IPS-18a (cell line): ENCODE results near the gene CNOT6L.

Experiments used
- H3K27ac ChIP-seq: one replicate; pipeline ENCODE4 v1.5.1; 2013; ENCODE audit warnings: low read length
- H3K27me3 ChIP-seq: one replicate; pipeline ENCODE4 v1.6.1; 2013; ENCODE audit warnings: mild to moderate bottlenecking, low read length; ENCODE audit not compliant: control insufficient read depth, insufficient read depth
- H3K36me3 ChIP-seq: one replicate; pipeline ENCODE4 v1.6.1; 2013; ENCODE audit warnings: low read depth, low read length; ENCODE audit not compliant: control insufficient read depth
- H3K4me1 ChIP-seq: one replicate; pipeline ENCODE4 v1.6.1; 2013; ENCODE audit warnings: low read depth, low read length; ENCODE audit not compliant: control insufficient read depth
- H3K4me3 ChIP-seq: one replicate; pipeline ENCODE4 v1.5.1; 2013; ENCODE audit warnings: low read length
- H3K9ac ChIP-seq: one replicate; pipeline ENCODE4 v1.6.1; 2013; ENCODE audit warnings: mild to moderate bottlenecking, low read length, moderate library complexity
- H3K9me3 ChIP-seq: one replicate; pipeline ENCODE4 v1.6.1; 2013; ENCODE audit warnings: low read depth, low read length; ENCODE audit not compliant: control insufficient read depth

Gene CNOT6L

DNA sequence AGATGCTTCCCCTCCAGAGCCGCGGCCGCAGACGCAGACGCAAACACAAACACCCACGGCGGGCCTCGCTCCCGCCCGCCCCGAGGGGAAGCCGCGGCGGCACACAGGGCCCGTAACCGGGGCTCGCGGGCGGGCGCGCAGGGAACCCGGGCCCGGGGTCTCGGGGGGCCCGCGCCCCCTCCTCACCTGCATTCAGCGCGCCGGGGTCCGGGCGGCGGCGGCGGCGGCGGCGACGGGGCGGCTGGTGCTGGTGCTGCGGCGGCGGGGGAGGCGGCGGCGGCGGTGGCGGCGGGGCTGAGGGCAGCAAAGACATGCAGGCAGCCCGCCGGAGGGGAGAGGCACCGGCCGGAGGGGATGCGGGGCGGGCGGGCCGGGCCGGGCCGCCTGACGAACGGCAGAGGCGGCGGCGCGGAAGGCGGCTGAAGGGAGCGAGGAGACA lies 255 bp upstream of the CNOT6L start:
- Histone ChIP-seq H3K36me3 (no peaks in the 10 kb centered on the region), H3K9ac (peak overlapping the region; percentile 45), H3K4me3 (peak overlapping the region; percentile 95), H3K27ac (no peak overlapping the region), H3K27me3 (peaks cover 22% of the 10 kb centered on the region), H3K4me1 (peaks cover 11% of the 10 kb centered on the region), H3K9me3 (no peaks in the 10 kb centered on the region)

DNA sequence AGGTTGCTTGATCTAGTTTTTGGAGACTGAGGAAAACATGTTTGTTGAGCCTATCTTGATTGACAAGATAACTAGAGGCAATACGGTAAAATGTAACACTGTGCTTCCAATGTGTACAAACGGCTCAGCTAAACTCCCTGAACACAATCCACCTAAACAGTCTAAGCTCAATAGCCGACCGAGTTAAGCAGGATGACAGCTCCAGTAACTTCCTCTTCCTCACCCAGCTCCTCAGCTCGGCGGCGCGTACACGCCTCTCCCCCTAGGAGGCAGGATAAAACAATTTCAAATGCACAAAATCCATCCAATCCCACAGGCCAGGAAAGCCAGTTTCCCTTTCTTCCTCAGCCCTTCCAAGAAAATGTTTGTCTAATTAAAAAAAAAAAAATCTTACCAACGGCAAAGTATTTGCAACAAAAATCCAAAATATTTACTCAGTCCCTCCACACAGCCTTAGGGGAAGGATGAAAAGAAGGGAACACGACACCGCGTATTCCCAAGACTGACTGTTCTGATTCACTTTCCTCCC lies 1.0 kb downstream of the CNOT6L start:
- peaks cover 22% of the 10 kb centered on the region for H3K27me3 ChIP-seq
- peak overlapping the region; percentile 68 for H3K4me3 ChIP-seq
- H3K27ac ChIP-seq = no peak overlapping the region
- H3K9ac ChIP-seq = no peak overlapping the region
- no peaks in the 10 kb centered on the region for H3K36me3 ChIP-seq
- H3K4me1 ChIP-seq = peaks cover 11% of the 10 kb centered on the region
- H3K9me3 ChIP-seq = no peaks in the 10 kb centered on the region

DNA sequence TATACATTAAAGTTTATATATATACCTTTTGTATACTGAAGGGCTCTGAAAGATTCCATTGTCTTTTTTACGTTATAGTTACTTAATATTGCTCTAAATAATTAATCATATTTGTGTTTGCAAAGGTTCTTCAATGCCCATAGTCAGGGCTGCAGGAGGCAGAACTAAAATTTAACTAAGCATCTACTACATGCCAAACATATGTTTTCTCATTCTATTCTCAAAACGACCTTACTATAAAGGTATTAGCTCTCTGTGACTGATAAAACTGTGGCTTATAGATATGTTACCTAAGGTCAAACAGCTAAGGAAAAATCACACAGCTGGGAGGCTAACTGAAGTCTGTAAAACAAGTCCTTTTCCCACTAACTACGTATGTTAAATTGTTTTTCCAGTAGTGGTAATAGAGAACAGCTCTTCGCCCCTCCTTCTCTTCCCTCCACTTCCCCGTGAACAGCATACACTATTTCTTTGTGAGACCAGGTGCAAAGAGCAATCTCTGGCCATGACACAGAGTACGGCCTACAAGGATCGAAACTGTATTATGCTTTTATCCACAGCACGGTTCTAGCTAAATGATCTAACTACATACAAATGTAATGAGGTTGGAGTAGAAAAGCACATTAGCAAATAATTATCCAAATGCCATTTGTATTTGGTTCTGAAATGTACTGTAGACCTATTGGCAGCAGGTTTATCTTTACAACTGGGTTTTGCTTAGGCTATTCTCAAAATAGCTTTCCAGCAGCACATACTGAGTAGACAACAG lies 1.7 kb downstream of the CNOT6L start:
- Histone ChIP-seq H3K4me3 (peak overlapping the region; percentile 68), H3K27ac (no peak overlapping the region), H3K36me3 (no peaks in the 10 kb centered on the region), H3K9ac (no peak overlapping the region), H3K27me3 (peaks cover 22% of the 10 kb centered on the region), H3K4me1 (peaks cover 11% of the 10 kb centered on the region), H3K9me3 (no peaks in the 10 kb centered on the region)

DNA sequence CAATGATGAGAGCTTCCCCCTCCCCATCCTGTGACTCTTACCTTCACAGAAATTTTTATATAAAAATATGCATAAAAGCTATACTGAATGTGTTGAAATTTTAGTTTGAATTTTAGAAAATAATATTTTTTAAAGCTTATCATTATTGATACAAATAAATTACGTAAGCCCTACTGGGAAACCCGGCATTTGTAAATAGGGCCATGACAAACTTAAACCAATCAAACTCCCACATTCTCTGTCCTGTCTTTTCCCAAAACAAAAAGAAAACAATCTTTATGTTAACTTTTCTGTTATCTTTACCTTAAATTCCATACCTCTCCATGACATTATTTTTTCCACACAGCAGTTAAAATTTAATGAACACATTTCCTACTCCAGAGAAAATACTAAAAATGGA lies 2.6 kb downstream of the CNOT6L start:
- H3K4me3 ChIP-seq = no peak overlapping the region
- no peak overlapping the region for H3K9ac ChIP-seq
- H3K4me1 ChIP-seq = peaks cover 11% of the 10 kb centered on the region
- peaks cover 22% of the 10 kb centered on the region for H3K27me3 ChIP-seq
- H3K36me3 ChIP-seq = no peaks in the 10 kb centered on the region
- no peaks in the 10 kb centered on the region for H3K9me3 ChIP-seq
- H3K27ac ChIP-seq = no peak overlapping the region

DNA sequence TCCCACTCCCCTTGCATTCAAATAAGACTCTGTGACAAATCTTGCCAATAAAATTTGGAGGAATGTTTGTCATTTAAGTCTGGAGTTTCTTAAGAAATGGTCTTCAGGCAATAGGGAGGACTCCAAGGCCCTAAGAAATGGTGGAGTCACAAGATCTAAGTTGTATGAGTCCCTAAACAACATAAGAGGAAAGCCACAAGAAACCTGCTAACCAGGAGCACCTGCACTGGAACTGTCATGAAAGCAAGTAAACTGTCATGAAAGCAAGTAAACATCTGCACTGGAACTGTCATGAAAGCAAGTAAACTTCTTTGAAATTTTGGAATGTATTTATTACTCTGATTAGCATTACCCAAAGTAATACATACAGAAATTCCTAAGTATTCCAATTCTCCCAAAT lies 3.5 kb downstream of the CNOT6L start:
- Histone ChIP-seq H3K4me3 (no peak overlapping the region), H3K27me3 (peaks cover 13% of the 10 kb centered on the region), H3K9ac (no peak overlapping the region), H3K36me3 (no peaks in the 10 kb centered on the region), H3K9me3 (no peaks in the 10 kb centered on the region), H3K4me1 (peaks cover 5% of the 10 kb centered on the region), H3K27ac (no peak overlapping the region)

DNA sequence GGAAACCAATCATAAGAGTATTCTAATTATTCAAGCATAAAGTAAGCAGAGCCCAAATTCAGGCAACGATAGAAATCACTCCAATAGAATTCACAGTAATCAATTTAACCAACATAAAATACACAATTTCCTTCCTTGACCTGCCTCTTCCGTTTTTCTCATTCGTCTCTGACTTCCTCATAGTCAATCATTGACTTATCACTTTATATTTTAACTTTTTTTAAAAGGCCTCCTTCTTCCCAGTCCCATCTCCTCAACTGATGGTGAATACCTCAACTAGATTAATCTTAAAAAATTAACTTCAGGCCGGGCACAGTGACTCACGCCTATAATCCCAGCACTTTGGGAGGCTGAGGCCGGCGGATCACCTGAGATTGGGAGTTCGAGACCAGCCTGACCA lies 13.3 kb downstream of the CNOT6L start:
- H3K9ac ChIP-seq = no peak overlapping the region
- no peaks in the 10 kb centered on the region for H3K9me3 ChIP-seq
- no peak overlapping the region for H3K4me3 ChIP-seq
- no peak overlapping the region for H3K27ac ChIP-seq
- peaks cover 6% of the 10 kb centered on the region for H3K4me1 ChIP-seq
- H3K36me3 ChIP-seq = no peaks in the 10 kb centered on the region
- H3K27me3 ChIP-seq = no peaks in the 10 kb centered on the region

DNA sequence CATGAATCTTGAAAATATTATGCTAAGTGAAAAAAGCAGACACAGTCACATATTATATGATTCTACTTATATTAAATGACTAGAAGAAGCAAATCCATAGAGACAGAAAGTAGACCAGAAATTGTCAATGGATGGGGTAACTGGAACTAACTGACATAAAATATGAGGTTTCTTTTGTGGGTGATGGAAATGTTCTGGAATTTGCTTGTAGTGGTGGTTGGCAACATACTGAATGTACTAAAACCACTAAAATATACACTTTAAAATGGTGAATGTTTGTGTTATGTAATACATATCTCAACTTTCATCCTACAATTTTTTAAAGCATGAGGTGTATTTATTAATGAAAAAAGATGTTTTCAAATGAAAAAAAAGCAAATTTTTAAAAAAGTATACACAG lies 14.7 kb downstream of the CNOT6L start:
- no peak overlapping the region for H3K9ac ChIP-seq
- no peak overlapping the region for H3K27ac ChIP-seq
- no peaks in the 10 kb centered on the region for H3K9me3 ChIP-seq
- peaks cover 9% of the 10 kb centered on the region for H3K4me1 ChIP-seq
- H3K4me3 ChIP-seq = no peak overlapping the region
- H3K27me3 ChIP-seq = no peaks in the 10 kb centered on the region
- no peaks in the 10 kb centered on the region for H3K36me3 ChIP-seq

DNA sequence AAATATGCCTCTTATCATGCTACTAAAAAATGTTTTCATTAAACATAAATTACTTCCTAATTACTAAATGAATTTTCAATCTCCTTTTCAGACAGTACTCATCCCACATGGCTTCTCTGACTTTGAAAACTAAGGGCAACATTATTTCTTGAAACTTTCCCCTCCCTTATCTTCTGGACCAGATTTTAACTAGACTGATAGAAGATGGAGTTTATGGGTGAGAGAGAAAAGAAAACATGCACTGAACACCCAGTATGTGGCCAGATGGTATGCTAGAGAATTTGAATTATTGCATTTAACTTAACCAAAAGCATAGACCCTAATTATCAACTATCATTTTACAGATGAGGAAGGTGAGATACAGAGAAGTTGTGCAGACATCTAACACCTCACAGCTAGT lies 16.8 kb downstream of the CNOT6L start:
- Histone ChIP-seq H3K27ac (no peak overlapping the region), H3K36me3 (no peaks in the 10 kb centered on the region), H3K9ac (no peak overlapping the region), H3K4me1 (peaks cover 9% of the 10 kb centered on the region), H3K9me3 (no peaks in the 10 kb centered on the region), H3K27me3 (no peaks in the 10 kb centered on the region), H3K4me3 (no peak overlapping the region)

DNA sequence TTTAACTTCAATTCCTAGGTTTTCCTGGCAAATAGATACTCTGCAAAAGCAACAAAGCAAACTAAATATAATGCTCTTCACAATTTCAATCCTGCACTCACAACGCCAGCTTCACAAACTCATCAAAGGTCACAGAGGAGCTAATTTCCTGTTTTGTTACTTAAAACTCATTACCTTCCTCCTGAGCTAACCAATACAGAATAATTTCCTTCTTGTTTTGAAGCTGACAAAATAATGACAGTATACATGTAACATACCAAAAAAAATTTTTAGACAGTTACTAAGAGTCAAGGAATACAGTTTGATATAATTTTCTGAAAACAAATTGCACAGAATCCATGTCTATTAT lies 17.9 kb downstream of the CNOT6L start:
- H3K9ac ChIP-seq = no peak overlapping the region
- no peak overlapping the region for H3K27ac ChIP-seq
- no peaks in the 10 kb centered on the region for H3K9me3 ChIP-seq
- H3K4me1 ChIP-seq = peaks cover 9% of the 10 kb centered on the region
- H3K36me3 ChIP-seq = no peaks in the 10 kb centered on the region
- H3K4me3 ChIP-seq = no peak overlapping the region
- no peaks in the 10 kb centered on the region for H3K27me3 ChIP-seq

DNA sequence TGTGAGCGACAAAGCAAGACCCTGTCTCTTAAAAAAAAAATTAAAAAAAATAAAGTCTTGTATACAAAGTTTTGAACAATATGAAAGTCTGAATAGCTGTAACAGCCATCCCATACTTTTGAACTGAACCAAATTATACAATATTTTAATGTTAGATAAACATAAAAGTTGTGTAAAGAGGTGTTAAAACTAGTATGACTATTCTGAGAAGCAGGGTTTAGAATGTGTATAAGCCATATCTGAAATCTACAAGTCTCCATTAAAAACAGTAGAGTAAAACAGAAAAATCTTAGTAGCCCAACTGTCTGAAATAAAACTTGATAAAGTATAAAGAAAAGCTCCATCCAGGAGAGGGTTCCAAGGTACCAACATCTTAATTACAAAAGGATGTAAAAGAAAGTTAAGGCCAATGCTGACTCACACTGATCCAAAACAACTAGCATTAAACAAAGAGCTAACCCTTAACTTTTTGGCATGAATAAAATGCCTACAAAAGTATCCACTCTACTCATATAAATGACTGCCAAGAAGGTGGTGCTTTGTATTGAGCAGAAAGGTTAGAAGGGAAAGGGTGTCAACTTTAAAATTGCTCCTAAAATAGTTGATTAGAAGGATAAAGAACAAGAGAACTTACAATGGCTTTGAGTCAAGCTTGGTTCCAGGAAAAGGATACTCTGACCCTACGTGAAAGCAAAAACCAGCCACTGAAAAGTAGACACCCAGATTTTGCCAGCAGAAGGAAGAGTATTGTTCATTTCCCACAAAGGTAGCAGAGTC lies 18.5 kb downstream of the CNOT6L start:
- Histone ChIP-seq H3K36me3 (no peaks in the 10 kb centered on the region), H3K9me3 (no peaks in the 10 kb centered on the region), H3K4me3 (no peak overlapping the region), H3K9ac (peak overlapping the region; percentile 8), H3K27me3 (no peaks in the 10 kb centered on the region), H3K4me1 (peaks cover 9% of the 10 kb centered on the region), H3K27ac (peak overlapping the region; percentile 48)

DNA sequence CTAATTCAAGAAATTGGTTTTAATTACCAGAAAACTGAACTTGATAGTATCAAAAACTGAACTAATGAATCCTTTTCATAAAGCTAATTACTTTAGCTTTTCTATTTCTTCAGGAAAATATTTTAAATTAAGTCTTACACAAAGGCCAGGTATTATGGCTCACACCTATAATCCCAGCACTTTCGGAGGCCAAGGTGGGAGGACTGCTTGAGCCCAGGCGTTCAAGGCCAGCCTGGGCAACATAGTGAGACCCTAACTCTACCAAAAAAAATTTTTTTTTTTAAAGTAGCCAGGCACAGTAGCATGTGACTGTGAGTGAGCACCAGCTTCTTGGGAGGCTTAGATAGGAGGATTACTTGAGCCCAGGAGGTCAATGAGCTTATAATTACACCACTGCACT lies 19.1 kb downstream of the CNOT6L start:
- H3K27me3 ChIP-seq = no peaks in the 10 kb centered on the region
- no peak overlapping the region for H3K4me3 ChIP-seq
- H3K36me3 ChIP-seq = no peaks in the 10 kb centered on the region

More for the DNA sequence above, 19.1 kb downstream of the CNOT6L start:
- no peak overlapping the region for H3K27ac ChIP-seq
- peaks cover 9% of the 10 kb centered on the region for H3K4me1 ChIP-seq
- no peaks in the 10 kb centered on the region for H3K9me3 ChIP-seq
- no peak overlapping the region for H3K9ac ChIP-seq
